ENCODE data around the gene WNT1.

DNA sequence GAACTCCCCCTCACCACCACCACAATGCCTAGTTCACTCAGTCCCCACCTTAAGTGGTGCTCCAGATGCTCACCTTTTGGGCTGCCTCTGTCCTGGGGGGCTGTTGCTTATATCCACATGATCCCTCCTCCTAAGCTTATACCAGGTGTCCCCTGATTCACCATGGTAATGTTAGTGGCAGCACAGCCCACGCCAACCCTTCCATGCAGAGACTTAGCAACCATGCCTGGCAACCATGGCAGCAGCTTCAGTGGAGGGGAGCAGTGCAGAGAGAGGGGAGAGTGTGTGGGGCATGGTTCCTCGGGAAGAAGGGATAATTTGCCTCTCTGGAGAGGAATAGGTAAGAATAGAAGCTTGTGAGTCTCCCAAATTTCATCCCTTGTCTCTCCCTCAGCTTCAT lies 22.2 kb downstream of the WNT1 start:
- TF ChIP-seq SPI1 (IDR thresholded peaks at IDR 0.05; ENCODE audit: borderline replicate concordance, insufficient read depth, low read depth, low read length) (no peak), ESRRA (IDR thresholded peaks at IDR 0.05; ENCODE audit: low read length) (no peak), POLR2AphosphoS5 (IDR thresholded peaks at IDR 0.05; ENCODE audit: low read length) (no peak), POLR2AphosphoS2 (IDR thresholded peaks at IDR 0.05; ENCODE audit: low read depth, low read length) (no peak), RFX5 (IDR thresholded peaks at IDR 0.05; ENCODE audit: low read depth, low read length) (no peak), POU2F2 (IDR thresholded peaks at IDR 0.05; ENCODE audit: borderline replicate concordance, low read depth, low read length) (no peak)
- TF ChIP-seq, protein P1, sequence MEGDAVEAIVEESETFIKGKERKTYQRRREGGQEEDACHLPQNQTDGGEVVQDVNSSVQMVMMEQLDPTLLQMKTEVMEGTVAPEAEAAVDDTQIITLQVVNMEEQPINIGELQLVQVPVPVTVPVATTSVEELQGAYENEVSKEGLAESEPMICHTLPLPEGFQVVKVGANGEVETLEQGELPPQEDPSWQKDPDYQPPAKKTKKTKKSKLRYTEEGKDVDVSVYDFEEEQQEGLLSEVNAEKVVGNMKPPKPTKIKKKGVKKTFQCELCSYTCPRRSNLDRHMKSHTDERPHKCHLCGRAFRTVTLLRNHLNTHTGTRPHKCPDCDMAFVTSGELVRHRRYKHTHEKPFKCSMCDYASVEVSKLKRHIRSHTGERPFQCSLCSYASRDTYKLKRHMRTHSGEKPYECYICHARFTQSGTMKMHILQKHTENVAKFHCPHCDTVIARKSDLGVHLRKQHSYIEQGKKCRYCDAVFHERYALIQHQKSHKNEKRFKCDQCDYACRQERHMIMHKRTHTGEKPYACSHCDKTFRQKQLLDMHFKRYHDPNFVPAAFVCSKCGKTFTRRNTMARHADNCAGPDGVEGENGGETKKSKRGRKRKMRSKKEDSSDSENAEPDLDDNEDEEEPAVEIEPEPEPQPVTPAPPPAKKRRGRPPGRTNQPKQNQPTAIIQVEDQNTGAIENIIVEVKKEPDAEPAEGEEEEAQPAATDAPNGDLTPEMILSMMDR (IDR thresholded peaks at IDR 0.05 in 2 of 3, conservative IDR thresholded peaks at IDR 0.05 in 1 of 3; ENCODE audit: control insufficient read depth in 2 of 3, extremely low read depth in 1 of 3, insufficient read depth in 1 of 3, low read depth in 3 of 3, low read length in 3 of 3), result no peak

Measured in GM12878 (cell line).